NCI-H1930 (cell line): ENCODE data around the gene TUBA4A.
"Not testable (repeated sequence)": the region's sequence is repeated elsewhere in the genome, so short reads cannot be mapped to it uniquely, and the experiment has no call there.

Source experiments
- DNase-seq, 2 experiments: peaks; one replicate each; lab custom pipeline; 2025; lab: John Stamatoyannopoulos, UW

Gene TUBA4A

DNA sequence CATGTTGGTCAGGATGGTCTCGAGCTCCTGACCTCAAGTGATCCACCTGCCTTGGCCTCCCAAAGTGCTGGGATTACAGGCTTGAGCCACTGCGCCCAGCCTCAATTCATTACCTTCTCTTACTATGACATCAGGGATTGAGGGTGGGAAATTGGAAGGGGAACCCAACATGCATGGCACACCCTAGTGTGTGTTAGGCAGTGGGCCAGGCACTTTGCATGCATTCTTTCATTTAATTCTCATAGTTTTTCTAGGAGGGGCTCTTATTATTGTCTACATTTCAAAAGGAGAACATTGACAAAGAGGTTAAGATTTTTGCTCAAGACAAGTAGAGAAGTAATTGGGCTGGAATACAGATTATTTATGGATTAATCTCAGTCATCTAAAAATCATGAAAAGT, 14.6 kb upstream of the TUBA4A start:
- DNase-seq = no peak

DNA sequence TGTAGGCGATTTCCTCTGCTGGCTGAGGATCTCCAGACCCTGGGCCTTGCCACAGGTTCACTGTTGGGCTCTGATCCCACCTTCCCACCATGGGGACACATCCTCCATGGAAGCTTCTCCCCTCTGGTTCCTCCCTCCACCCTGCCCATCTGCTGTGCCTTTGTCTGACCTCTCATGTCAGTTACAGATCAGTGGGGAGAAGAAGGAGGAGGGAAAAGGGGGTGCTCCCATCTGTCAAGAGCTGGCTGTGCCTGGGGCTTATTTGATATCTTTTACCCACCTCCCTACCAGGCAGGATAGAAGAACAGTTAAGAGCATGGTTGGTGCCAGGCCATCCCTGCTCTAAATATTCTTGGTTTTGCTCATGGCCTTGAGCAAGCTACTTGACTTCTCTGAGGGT, 13.2 kb upstream of the TUBA4A start:
- DNase-seq = no peak

DNA sequence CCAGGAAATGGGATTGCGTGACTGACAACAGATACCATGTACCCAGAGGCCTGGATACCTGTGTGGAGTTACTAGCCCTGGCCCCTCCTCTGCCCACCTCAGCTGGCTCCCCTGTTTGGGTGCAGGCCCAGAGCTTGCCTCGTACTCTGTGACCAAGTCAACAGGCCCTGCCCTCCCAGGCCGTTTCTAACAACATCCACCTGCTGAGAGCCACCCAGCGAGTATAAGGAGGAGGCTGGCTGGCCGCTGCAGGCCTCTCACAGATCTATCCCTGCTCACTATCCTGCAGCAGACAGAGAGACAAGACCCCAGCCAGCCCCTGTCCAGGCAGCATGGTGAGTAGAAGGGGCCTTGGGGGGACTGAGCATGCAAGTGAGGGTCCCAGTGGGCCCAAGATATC, 12.5 kb upstream of the TUBA4A start:
- DNase-seq = no peak

DNA sequence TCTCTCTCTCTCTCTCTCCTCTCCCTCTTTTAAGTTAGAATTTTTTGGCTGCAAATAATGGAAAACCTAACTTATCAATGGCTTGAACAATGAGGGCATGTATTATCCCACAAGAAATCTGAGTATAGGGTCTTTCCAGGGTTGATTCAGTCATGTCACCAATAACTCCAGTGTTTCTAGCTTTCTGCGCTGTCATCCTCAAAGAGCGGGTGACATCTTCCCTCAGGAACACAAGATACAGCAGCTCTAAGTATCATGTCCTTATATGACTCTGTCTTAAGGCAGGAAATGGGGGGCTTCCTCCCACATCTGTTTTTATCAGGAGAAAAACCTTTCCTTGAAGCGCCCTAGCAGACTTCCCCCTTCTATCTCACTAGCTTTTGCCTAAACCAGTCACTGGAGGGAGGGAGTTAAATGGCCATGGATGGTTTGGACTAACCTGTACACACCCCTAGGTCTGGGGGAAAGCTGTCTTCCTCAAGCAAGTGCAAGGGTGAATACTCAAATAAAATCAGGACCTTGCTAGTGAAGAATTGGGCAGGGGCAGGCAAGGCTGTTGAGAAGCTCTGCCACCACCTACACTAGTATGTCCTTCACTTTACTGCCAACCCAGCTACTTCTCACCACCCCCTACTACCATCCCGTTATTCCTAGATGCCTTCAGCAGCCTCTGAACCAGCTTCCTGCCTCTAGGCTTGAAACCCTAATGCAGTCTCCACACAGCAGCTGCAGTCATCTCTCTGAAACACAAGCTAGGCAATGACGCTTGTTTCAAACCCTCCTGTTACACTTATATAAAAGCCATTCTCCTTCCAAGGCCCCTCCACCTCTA, 7.5 kb upstream of the TUBA4A start:
- DNase-seq = no peak

DNA sequence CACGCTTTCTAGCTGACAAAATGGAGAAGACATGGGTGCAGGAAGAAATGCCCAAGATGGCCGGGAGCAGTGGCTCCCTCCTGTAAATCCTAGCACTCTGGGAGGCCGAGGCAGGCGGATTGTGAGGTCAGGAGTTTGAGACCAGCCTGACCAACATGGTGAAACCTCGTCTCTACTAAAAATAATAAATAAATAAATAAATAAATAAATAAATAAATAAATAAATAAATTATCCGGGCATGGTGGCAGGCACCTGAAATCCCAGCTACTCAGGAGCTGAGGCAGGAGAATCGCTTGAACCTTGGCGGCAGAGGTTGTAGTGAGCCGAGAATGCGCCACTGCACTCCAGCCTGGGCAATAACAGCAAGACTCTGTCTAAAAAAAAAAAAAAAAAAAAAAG, 5.2 kb upstream of the TUBA4A start:
- DNase-seq = not testable (repeated sequence)

DNA sequence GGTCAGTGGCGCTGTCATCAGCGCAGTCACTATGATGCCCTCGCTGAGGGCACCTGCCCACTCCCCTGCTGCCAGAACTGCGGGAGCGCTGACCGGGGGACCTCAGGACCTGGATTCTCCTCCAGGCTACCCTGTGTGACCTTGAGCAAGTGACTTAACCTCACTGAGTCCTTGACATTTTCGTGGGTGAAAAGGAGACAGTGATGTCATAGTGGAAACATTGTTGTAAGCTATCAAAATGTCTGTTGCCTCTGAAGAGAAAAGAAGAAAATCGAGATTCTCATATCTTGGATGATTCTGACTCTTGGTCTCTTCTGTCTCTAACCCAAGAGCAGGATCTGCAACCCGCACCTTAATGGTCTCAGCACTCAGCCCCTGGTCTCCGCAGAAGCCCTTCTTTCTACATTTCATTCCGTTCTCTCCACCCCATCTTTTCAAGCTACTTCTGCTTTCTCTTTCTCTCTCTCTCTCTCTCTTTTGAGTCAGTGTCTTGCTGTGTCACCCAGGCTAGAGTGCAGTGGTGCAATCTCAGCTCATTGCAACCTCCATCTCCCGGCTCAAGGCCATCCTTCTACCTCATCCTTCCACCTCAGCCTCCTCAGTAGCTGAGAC, 978 bp upstream of the TUBA4A start:
- DNase-seq = no peak

DNA sequence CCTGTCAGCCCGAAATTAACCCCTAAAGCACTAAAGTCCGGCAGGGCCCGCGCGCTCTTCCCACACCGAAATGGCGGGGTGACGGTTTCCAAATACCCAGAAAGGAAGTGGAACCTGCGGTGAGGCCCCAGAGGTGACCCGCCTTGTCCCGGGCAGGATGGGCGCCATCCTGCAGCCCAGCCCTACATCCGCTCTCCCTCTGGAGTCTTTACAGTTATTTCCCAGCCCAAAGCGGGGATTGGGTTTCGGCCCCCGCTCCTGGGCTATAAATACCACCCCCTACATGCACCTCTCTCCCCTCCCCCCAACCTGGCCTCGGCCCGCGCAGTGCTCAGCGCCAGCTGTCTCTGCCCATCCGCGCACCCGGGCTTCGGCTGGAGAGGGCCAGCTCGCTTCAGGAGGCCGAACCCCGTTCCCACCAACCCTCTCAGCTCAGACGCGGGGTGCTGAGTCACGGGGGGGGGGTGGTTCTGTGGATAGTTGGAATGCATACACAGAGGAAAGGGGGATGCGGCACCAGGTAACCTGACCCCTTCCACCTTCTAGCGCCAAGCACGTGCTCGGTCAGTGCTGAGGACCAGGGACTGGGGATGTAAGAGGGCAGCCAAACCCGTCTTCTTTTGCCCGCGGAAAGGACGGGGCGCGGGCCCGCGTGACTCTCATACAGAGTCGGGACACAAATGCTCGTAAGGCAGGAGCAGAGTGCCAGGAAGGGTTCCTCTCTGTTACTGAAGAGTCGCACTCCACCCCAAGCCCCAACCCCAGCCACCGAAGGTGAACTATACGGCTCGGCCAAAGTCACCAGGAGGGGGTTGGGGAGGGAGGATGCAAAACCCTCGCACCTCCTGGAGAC, 592 bp downstream of the TUBA4A start, which contains the start of gene TUBA4B:
Gene TUBA4B, plus strand, starts transcription at position 344 of the 853 bp plus-strand sequence. Its CDS starts 165 bp downstream, at position 509.
- DNase-seq = no peak

DNA sequence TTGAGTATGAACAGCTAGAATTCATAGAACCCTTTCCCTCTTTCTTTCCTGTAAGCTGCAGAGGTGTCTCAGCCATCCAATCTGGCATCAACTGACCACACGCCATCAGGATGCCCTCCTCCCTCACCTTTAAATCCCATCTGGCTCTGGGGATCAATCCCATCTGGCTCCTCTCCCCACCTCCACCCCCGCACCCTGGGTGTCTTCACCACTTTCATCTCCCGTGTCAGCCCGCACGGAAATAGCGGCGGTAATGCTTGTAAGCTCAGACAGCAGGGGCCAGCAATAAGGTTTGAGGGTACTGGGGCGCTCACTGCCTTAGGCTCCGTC, 1.2 kb downstream of the TUBA4A start:
- DNase-seq = no peak

DNA sequence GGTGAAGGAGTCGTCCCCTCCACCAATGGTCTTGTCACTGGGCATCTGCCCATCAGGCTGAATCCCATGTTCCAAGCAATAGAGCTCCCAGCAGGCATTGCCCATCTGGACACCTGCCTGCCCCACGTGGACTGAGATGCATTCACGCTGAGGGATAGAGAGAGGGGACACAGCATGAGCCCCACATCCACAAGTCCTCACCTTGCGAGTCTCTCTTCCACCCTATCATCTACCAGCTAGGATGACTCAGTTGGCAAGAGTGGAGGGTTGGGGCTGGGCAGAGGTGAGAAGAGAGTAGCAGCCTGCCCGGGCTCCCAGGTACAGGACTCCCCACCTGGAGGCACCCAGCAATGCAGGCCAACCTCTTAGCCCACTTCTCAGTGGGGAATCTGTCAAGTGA, 1.6 kb downstream of the TUBA4A start:
- DNase-seq = no peak

DNA sequence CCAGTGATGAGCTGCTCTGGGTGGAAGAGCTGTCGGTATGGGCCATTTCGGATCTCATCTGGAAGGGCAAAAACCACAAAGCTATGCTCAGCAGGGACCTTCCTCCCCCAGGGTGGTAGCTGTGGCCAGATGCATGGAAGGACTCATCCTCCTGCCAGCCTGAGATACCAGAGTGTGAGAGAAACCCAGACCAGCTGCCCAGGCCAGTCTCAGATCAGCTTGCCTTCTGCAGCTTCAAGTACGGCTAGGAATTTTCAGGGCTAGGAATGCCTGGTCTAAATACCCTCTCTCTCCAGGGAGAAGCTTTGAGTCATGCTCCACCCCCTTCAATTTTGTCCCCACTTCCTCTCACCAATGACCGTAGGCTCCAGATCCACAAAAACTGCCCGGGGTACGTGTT, 2.1 kb downstream of the TUBA4A start:
- DNase-seq = no peak

DNA sequence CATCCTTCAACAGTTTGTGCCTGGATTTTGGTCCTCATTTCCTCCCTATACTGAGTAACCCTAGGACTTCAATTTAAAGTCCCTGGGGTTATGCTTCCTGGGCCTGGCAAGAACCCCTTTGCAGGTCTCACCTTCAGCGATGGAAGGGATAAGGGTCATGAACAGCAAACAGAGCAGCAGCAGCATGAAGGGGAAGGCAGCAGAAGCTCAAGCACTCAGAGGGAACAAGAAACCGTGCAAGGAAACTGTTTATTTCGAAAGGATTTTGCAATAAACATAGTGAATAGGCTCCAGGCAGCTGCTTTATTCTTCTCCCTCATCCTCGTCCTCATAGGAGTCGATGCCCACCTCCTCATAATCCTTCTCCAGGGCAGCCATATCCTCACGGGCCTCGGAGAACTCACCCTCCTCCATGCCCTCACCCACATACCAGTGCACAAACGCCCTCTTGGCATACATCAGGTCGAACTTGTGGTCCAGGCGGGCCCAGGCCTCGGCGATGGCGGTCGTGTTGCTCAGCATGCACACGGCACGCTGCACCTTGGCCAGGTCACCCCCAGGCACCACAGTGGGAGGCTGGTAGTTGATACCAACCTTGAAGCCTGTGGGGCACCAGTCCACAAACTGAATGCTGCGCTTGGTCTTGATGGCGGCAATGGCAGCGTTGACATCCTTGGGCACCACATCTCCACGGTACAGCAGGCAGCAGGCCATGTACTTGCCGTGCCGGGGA, 3.5 kb downstream of the TUBA4A start:
- DNase-seq = no peak

DNA sequence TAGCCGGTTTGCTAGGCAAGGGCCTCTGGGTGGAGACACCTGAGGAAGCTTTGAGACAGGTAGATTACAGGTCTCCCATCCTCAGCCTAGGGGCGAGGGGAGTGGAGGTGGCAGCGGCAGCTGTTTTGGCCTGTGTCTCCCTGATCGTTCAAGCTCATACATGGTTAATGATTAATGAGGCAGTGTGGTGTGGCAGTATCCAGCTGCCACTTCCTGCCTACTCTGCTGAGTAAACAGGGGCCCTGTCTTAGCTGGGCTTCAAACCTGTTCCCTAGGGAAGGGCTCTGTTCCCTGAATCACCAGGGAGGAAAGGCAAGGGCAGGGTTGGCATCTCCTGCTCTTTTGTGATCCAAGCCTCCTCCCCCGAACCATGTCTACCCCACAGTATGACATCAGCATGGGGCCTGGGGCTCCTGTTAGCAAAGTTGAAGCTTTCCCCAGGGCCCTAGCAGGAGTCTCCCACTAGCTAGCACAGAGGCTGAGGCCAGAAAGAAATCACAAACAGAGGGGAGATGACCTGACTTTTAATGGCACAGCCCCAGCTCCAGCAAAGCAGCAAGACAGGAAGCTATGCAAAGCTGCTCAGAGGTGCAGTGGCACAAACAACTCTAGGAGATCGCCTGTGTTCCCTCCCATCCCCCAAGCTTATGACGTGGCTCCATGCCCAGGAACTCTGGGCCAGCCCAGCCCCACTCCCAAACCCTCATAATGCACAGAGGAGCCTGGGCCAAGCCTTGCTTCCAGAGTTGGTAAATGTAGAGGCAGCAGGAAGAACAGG, 4.3 kb downstream of the TUBA4A start:
- no peak for DNase-seq

DNA sequence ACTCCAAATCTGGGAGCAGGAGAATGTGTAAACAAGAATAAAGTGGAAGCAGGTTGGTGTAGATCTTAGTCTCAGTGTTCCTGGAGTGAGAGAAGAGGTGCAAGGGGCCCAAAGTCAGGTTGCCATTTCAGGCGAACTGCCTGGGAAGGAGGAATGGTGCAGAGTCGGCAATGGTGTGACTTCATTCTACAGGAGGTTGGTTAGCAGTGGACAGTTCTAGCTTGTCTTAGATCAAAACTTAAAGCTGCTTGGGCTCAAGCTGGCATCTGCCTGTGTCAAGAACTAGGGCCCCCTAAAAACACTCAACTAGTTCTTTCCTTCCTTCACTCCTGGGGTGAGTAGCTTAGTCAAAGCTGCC, 4.9 kb downstream of the TUBA4A start:
- no peak for DNase-seq

DNA sequence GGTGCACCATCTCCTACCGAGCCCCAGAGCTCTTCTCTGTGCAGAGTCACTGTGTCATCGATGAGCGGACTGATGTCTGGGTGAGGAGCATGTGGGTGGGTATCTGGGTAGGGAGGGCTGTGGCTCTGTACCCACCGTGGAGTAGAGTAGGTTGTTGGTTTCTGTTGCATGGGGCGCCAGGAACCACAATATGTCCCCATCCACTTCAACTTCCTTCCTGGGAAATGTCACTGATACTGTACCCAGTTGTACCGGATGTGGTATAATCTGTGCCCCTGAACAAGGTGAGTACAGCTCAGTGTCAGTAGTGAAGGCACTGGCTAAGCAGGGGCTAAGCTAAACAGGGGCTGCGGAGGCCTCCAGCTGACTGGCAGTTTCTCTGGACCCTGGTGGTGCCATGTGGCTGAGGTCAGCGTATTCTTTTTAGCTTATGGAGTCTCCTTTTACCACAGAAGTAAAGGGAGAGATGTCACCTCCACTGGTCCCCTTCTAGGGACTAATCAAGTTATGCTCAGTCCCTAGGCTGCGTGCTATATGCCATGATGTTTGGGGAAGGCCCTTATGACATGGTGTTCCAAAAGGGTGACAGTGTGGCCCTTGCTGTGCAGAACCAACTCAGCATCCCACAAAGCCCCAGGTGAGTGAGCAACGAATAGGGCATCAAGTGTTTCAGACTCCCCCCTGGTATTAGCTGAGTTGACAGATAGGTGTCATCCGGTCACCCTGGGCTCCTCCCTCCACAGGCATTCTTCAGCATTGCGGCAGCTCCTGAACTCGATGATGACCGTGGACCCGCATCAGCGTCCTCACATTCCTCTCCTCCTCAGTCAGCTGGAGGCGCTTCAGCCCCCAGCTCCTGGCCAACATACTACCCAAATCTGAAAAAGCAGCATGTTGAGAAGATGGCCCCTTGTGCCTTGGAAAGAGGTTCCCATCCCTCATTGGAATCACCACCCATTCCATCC, 5.8 kb downstream of the TUBA4A start:
- no peak for DNase-seq

DNA sequence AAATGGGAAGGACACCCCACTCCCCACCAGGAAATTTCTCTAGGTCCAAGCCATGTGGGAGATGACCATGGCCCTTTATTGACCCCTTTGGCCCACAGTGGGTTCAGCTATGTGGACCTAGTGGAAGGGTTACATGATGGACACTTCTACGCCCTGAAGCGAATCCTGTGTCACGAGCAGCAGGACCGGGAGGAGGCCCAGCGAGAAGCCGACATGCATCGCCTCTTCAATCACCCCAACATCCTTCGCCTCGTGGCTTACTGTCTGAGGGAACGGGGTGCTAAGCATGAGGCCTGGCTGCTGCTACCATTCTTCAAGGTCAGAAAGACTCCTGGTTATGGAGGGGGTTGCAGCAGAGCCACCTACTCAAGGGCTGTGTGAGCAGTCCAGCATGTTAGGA, 7.2 kb downstream of the TUBA4A start:
- no peak for DNase-seq

DNA sequence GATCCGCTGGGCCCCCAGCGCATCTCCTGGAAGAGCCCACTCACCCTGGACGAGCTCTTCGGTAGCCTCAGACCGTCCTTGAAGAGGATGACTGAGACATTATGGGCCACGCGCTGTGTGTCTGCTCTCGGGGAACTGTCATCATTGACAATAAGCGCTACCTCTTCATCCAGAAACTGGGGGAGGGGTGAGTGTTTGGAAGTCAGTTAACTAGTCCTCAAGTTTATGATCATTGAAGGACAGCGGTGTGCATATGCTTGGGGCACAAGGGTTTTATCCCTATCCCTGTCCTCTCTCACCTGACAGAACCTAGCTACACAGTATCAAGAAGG, 7.9 kb downstream of the TUBA4A start:
- DNase-seq = no peak

DNA sequence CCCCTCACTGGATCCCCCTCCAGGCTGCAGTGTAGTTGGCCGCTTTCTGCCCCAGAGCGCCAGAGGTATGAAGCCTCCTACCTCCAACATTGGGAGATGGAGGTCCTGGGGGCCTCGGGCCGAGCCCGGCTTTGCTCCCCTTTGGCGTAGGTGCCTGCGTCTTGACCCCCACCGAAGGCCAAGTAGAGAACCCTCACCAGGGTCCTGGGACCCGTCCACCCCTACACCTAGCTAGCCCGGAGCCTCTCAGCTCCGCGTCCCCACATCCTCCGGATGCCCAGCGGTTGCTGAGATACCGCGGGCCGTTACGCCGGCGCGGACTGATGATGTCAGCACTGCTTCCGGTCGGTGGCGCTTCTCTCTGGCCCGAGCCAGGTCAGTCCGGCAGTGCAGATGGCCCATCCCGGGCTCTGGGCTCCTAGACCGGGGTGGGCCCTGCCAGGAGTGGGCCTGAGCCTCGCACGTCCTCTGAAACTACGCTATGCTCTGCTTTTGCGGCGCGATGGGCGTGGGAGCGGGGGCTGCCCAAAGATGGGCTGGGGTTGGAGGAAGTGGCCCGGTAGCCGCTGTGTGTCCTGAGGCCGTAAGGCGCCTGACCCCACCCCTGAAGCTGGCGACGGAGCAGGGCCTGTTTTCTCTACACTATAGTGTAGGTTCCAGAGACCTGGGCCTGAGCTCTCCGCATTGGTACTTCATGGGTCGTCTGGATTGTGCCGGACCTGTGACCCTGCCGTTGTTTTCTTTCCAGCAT, 8.4 kb downstream of the TUBA4A start, which contains the start of the genes GLB1L and STK16:
Gene GLB1L, minus strand, starts transcription at position 297 of the 751 bp plus-strand sequence. CDS start 1,871 bp downstream, outside the sequence.
Gene STK16, plus strand, starts transcription at position 332 of the 751 bp plus-strand sequence. CDS start 521 bp downstream, outside the sequence.
- peak; percentile 76 to 91 for DNase-seq

DNA sequence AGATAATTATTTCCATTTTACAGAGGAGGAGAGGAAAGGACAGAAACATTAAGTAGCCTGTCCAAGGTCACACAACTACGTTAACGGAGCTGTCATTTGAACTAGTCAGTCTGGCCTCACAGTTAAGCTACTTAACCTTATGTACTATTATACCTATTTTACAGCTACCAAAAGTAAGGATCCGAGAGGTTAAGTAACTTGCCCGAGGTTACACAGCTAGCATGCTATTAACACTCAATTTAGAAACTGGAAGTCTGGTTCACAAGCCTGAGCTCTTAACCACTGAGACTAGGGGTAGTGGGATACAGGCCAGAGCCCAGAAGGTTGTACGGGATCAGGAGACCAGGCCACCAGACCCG, 8.9 kb downstream of the TUBA4A start:
- no peak for DNase-seq

DNA sequence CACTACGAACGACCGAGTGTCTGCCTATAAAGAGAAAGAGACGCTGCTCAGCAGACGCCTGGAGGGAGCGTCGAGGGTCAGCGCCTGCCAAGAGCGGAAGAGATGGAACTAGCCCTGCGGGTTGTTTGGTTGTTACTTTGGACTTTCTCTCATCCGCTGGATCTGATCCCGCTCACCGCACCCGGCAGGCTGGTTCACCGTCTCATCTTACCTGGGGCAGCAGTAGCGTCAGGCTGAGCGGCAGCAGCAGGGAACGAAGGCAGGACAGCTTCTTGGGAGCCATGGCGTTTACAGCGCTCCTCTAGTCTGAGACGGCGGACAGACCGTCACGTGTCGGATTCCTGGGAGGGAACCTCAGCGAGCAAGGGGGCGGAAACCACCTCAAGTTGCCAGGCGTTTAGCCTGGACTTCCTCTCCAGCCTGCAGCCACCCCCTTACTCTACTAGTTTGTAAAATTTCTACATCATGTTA, 10.4 kb downstream of the TUBA4A start:
- DNase-seq = no peak
